ENCODE results near the gene MVB12B.

The MVB12B gene

DNA sequence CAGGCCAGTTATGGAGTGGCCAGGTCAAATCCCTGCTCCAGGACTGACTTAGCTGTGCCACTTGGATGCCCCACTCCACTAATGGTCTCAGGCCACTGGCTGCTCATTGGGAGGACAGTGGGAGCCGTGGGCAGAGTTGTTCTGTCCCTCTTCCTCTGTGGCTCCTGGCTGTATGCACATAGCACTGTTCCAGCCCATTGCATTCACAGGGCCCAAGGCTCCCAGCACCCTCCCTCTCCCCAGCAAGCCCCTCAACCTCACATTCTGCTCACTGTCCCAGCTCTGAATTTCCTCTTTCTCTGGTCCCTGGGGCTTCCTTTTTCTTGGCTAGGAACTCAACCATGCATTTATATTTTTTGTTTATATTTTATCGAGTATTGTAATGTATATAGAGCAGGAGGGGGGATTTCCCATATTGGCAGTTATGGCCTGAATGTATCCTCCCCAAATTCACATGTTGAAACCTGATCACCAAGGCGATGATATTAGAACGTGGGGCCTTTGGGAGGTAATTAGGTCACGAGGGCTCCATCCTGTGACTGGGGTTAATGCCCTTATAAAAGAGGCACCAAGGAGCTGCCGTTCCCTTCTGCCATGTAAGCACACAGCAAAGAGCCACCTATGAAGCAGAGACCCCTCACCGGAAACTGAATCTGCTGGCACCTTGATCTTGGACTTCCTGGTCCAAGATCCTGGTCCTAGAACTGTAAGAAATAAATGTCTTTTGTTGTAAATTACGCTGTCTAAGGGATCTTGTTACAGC is 17.0 kb upstream of the MVB12B start:
- ChIA-PET POLR2A (ENCODE audit: low non-redundant PET) (no interaction called here), CTCF (interaction anchor here (0.6 kb wide), 3 partner anchors 32 to 747 kb away, joined by 3 to 4 read pairs (median 3); no protein-coding TSS in a partner anchor)
- DNase-seq (ENCODE audit: low spot score): no peak
- TF ChIP-seq, protein P1, sequence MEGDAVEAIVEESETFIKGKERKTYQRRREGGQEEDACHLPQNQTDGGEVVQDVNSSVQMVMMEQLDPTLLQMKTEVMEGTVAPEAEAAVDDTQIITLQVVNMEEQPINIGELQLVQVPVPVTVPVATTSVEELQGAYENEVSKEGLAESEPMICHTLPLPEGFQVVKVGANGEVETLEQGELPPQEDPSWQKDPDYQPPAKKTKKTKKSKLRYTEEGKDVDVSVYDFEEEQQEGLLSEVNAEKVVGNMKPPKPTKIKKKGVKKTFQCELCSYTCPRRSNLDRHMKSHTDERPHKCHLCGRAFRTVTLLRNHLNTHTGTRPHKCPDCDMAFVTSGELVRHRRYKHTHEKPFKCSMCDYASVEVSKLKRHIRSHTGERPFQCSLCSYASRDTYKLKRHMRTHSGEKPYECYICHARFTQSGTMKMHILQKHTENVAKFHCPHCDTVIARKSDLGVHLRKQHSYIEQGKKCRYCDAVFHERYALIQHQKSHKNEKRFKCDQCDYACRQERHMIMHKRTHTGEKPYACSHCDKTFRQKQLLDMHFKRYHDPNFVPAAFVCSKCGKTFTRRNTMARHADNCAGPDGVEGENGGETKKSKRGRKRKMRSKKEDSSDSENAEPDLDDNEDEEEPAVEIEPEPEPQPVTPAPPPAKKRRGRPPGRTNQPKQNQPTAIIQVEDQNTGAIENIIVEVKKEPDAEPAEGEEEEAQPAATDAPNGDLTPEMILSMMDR (conservative IDR thresholded peaks at IDR 0.05; ENCODE audit: low read depth): no peak
- no peak overlapping the region for H3K27ac ChIP-seq

DNA sequence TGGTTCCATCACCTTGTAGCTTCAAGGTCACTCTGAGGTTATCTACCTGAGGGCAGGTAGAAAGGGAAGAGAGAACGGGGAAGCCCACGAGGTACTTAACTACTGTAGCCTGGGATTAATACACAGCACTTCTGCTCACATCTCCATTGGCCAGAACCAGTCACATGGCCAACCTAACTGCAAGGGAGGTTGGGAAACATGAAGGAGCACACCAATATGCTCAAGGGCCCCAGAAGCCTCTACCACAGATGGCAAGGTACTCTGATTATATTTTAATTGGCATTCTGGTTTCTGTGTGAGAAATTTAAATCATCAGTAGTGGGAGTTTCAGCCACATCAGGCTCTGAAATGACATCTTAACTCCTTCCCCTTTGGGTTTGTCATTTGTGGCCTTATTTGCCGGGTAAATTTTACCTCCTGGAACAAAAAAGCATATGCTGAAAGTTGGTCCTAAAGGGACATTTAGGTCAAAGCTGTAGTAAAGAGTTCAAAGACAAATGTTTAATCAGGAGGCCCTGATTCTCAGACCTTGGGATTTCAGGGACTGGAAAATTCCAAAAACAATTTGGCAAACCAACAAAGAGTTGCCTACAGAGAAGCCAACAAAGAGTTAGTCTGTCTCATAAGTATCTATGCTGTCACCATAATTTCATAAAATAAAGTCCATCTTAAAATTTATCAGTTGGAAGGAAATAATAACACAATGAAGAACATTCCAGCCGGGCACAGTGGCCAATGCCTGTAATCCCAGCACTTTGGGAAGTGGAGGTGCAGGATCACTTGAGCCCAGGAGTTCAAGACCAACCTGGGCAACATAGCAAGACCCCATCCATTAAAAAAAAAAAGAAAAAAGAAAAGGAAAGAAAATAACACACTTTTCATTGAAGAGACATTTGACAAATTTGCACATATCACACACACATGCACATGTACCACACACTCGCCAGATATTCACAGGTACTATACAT is 13.8 kb upstream of the MVB12B start:
- POLR2A ChIA-PET (ENCODE audit: low non-redundant PET): no interaction called here
- no peak for DNase-seq (ENCODE audit: low spot score)
- CTCF ChIA-PET: no interaction called here
- H3K27ac ChIP-seq: no peak overlapping the region
- TF ChIP-seq, protein P1 (conservative IDR thresholded peaks at IDR 0.05; ENCODE audit: low read depth): no peak

DNA sequence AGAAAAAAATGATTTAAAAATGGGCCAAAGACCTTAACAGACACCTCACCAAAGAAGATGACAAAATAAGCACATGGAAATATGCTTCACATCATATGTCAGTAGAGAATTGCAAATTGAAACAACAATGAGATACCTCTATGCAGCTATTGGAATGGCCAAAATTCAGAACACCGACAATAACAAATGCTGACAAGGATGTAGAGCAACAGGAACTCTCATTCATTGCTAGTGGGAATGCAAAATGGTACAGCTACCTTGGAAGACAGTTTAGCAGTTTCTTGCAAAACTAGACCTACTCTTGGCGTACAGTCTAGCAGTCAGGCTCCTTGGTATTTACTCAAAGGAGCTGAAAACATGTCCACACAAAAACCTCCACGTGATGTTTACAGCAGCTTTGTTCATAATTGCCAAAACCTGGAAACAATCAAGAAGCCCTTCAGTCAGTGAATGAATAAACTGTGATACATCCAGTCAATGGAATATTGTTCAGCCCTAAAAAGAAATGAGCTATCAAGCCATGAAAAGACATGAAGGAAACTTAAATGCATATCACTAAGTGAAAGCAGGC is 10.5 kb upstream of the MVB12B start:
- ChIA-PET POLR2A (ENCODE audit: low non-redundant PET) (interaction anchor here (0.6 kb wide), 1 partner anchor 651 kb away, joined by 3 read pairs; no protein-coding TSS in a partner anchor), CTCF (interaction anchor here (0.7 to 1.5 kb wide), 4 partner anchors 10 to 82 kb away, joined by 3 to 9 read pairs (median 4); no protein-coding TSS in a partner anchor)
- DNase-seq (ENCODE audit: low spot score): no peak
- TF ChIP-seq, protein P1 (conservative IDR thresholded peaks at IDR 0.05; ENCODE audit: low read depth): no peak
- H3K27ac ChIP-seq: no peak overlapping the region

DNA sequence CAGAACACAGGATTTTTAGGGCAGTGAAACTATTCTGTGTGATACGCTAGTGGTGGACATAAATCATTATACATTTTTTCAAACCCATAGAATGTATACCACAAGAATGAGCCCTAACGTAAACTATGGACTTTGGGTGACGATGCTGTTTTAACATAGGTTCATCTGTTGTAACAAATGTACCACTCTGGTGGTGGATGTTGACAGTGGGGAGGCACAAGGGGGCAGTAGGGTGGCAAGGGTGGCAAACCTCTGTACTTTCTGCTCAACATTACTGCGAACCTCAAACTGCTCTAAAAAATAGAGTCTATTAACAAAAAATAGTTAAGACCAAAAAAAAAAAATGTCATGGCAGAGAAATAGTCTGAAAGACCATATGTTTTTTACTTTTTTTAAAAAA is 9.1 kb upstream of the MVB12B start:
- ChIA-PET CTCF (interaction anchor here (0.6 to 1.1 kb wide), 6 partner anchors 11 to 907 kb away, joined by 3 to 4 read pairs (median 3); no protein-coding TSS in a partner anchor), POLR2A (ENCODE audit: low non-redundant PET) (no interaction called here)
- H3K27ac ChIP-seq: no peak overlapping the region
- no peak for DNase-seq (ENCODE audit: low spot score)
- TF ChIP-seq, protein P1 (conservative IDR thresholded peaks at IDR 0.05; ENCODE audit: low read depth): 0 out of 2 replicates have a peak, but pooled peaks have one; percentile 11

DNA sequence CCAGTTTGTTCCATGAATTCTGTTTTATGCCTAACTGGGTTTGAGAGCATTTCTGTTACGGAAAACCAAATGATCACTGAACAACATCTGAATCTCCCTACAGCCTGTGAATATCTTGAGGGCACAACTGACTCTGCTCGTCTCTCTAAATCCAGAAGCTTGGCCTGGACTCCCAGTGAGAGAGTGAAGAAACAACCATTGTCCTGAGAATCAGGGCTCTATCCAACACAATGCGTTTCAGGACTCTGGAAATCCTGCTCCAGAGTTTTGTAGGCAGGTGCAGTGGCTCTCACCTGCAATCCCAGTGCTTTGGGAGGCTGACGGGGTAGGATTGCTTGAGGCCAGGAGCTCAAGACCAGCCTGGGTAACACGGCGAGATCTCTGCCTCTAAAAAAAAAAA is 7.8 kb upstream of the MVB12B start:
- no peak overlapping the region for H3K27ac ChIP-seq
- CTCF ChIA-PET: no interaction called here
- POLR2A ChIA-PET (ENCODE audit: low non-redundant PET): no interaction called here
- TF ChIP-seq, protein P1 (conservative IDR thresholded peaks at IDR 0.05; ENCODE audit: low read depth): no peak
- no peak for DNase-seq (ENCODE audit: low spot score)

DNA sequence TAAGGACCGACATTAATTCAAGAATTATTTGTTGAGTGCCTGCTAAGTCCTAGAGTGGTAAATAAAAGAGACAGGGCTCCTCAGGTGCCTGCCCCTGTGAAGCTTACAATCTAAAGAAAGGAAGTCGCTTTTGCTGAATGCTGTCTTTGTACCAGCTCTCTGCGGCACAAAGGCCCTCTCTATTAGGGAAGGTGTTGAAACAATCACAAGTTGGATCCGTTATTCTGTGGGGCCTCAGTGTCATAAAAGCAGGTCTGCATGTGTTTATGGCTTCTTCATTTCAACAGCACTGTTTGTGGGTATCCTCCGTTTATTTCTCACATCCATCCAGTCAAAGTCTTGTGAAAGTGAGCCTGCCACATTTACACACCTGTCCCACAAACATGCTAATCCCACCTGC is 7.0 kb upstream of the MVB12B start:
- ChIA-PET POLR2A (ENCODE audit: low non-redundant PET) (no interaction called here), CTCF (no interaction called here)
- H3K27ac ChIP-seq: no peak overlapping the region
- DNase-seq (ENCODE audit: low spot score): no peak
- TF ChIP-seq, protein P1 (conservative IDR thresholded peaks at IDR 0.05; ENCODE audit: low read depth): no peak

All from RWPE1 (cell line).